ENCODE measurements around the gene PLIN5. TPM values are rescaled to one million over a fixed set of nuclear protein-coding genes. Genes with fewer than 3 reads are reported as not detected.

PLIN5 gene
- total RNA-seq, 1 experiment from 2014 or later: 3.9 TPM

- Mint-ChIP-seq H3K27me3 (ENCODE audit: low read depth) (peaks cover 90% of the 10 kb centered on the region), H3K4me1 (no peaks in the 10 kb centered on the region), H3K36me3 (ENCODE audit: insufficient read depth in 1 of 3, low read depth in 3 of 3) (peaks cover 0 to 9% (median 1%) of the 10 kb centered on the region in 3 experiments; a peak in 4 of 7 replicates), H3K27ac (no peak overlapping the region), H3K4me3 (no peak overlapping the region), H3K9me3 (no peaks in the 10 kb centered on the region)
- peaks cover 2% of the 10 kb centered on the region for H3K23me2 ChIP-seq (ENCODE audit: insufficient read length, low read depth, low read length, poor library complexity, severe bottlenecking)
- no peak overlapping the region for H3K27ac ChIP-seq (ENCODE audit: insufficient read length, low read depth, low read length)
- H3K56ac ChIP-seq (ENCODE audit: insufficient read length, low read depth, low read length): no peak overlapping the region
- no peak overlapping the region for H4K5ac ChIP-seq (ENCODE audit: insufficient read length, low read depth, low read length)
- H4K91ac ChIP-seq (ENCODE audit: insufficient read length, low read depth, low read length): no peak overlapping the region
- DNase-seq: no peak
- H2BK20ac ChIP-seq (ENCODE audit: low read depth, low read length, poor library complexity, severe bottlenecking): no peak overlapping the region
- peaks cover 3% of the 10 kb centered on the region; the same call in 1 of the 2 replicates for H3K27me3 ChIP-seq (ENCODE audit: insufficient read depth, low read length)
- H3K79me1 ChIP-seq (ENCODE audit: insufficient read depth, low read depth, low read length, poor library complexity, severe bottlenecking): no peaks in the 10 kb centered on the region
- no peak overlapping the region for H2AK5ac ChIP-seq (ENCODE audit: insufficient read length, low read length)
- H3K4me2 ChIP-seq (ENCODE audit: insufficient read depth, insufficient read length, low read length): no peak overlapping the region
- no peak overlapping the region for H4K8ac ChIP-seq (replicated peaks; ENCODE audit: insufficient read length, low read depth, low read length)
- no peak overlapping the region for H2AFZ ChIP-seq (ENCODE audit: low read length)
- H3K79me2 ChIP-seq (ENCODE audit: insufficient read depth, low read length): no peaks in the 10 kb centered on the region
- no peak overlapping the region for H3T11ph ChIP-seq (ENCODE audit: low read length)
- H3K9me3 ChIP-seq (ENCODE audit: control insufficient read depth, low read depth, low read length): no peaks in the 10 kb centered on the region
- H2BK15ac ChIP-seq (ENCODE audit: low read depth, low read length): no peak overlapping the region
- no peak overlapping the region for H3K14ac ChIP-seq (ENCODE audit: insufficient read depth, low read length)
- no peak for TF ChIP-seq CTCF (conservative IDR thresholded peaks at IDR 0.05)
- H3K23ac ChIP-seq (ENCODE audit: insufficient read length, low read depth, low read length): no peak overlapping the region
- no CpG with 5 or more reads among the region's 27 CpGs for WGBS (ENCODE audit: extremely low coverage, insufficient read length, low lambda C conversion rate)
- H2BK12ac ChIP-seq (ENCODE audit: insufficient read length, low read depth, low read length): no peak overlapping the region
- no peaks in the 10 kb centered on the region for H3K4me1 ChIP-seq (ENCODE audit: insufficient read depth, low read length)
- H3K4ac ChIP-seq (ENCODE audit: low read depth, low read length): no peak overlapping the region
- H2BK5ac ChIP-seq (ENCODE audit: insufficient read length, low read length): no peak overlapping the region
- no peak overlapping the region for H3K9ac ChIP-seq (ENCODE audit: extremely low read depth, insufficient read length, low read length)
- H4K20me1 ChIP-seq (ENCODE audit: control insufficient read depth, insufficient read depth, insufficient read length): no peaks in the 10 kb centered on the region
- H3K18ac ChIP-seq (ENCODE audit: insufficient read length, low read depth, low read length): no peak overlapping the region
- H2BK120ac ChIP-seq (ENCODE audit: low read depth, low read length, poor library complexity, severe bottlenecking): no peak overlapping the region
Observed at GRCh38 chr19:4511300-4512054, 23.5 kb downstream of the PLIN5 start.
